ENCODE measurements around the gene BRD7.

Gene BRD7

GRCh38 chr16:50322333-50322732 lies 46.5 kb downstream of the BRD7 start:
- DNase-seq = no peak

- DNase-seq = no peak
Measured at GRCh38 chr16:50320310-50320709, 48.5 kb downstream of the BRD7 start.

GRCh38 chr16:50318796-50319578 lies 49.8 kb downstream of the BRD7 start:
- DNase-seq = no peak

- no peak for DNase-seq
Measured at GRCh38 chr16:50316848-50317630, 51.7 kb downstream of the BRD7 start.

GRCh38 chr16:50316102-50316847 lies 52.5 kb downstream of the BRD7 start:
- DNase-seq = peak in 1 of 51 donors; percentile 4

- DNase-seq = no peak
Measured at GRCh38 chr16:50315346-50315997, 53.3 kb downstream of the BRD7 start.

- no peak for DNase-seq
Measured at GRCh38 chr16:50314665-50315064, 54.1 kb downstream of the BRD7 start.

GRCh38 chr16:50313596-50314478 lies 55.0 kb downstream of the BRD7 start:
- DNase-seq = peak in 7 of 51 donors; percentile 12 to 63 (median 23)

GRCh38 chr16:50311891-50312501 lies 56.8 kb downstream of the BRD7 start:
- DNase-seq = no peak

- no peak for DNase-seq
Measured at GRCh38 chr16:50311134-50311528, 57.7 kb downstream of the BRD7 start.

- DNase-seq = no peak
Measured at GRCh38 chr16:50310308-50311133, 58.3 kb downstream of the BRD7 start.

GRCh38 chr16:50309527-50310307 lies 59.1 kb downstream of the BRD7 start:
- no peak for DNase-seq

- DNase-seq = no peak
Measured at GRCh38 chr16:50309156-50309526, 59.6 kb downstream of the BRD7 start.

GRCh38 chr16:50308237-50308965 lies 60.4 kb downstream of the BRD7 start:
- no peak for DNase-seq

GRCh38 chr16:50306287-50306686 lies 62.5 kb downstream of the BRD7 start:
- no peak for DNase-seq

- no peak for DNase-seq
Measured at GRCh38 chr16:50305441-50306061, 63.2 kb downstream of the BRD7 start.

Data from hypothalamus (tissue), 51 donors.